Liver (tissue), 9 donors: ENCODE results near the gene ZFP1. TPM values are rescaled to one million over a fixed set of nuclear protein-coding genes. Genes with fewer than 3 reads are reported as not detected.

Source experiments
- DNase-seq: peaks from one replicate; pipeline ENCODE4 v3.0.0-alpha.2; 2017; ENCODE audit warnings: low spot score
- H3K27ac ChIP-seq, 2 donors: one replicate each; pipeline ENCODE4 v1.7.0; 2013; ENCODE audit warnings: inconsistent platforms in 2 of 2, low read length in 2 of 2, control low read depth in 1 of 2, low read depth in 1 of 2, mild to moderate bottlenecking in 1 of 2
- H3K27me3 ChIP-seq, 4 donors: one replicate each; pipeline versions ENCODE4 v1.6.1 to v1.7.0; 2013; ENCODE audit warnings: low read length in 3 of 4, inconsistent platforms in 1 of 4, mild to moderate bottlenecking in 1 of 4, moderate library complexity in 1 of 4; ENCODE audit not compliant: control insufficient read depth in 4 of 4, insufficient read depth in 4 of 4
- H3K36me3 ChIP-seq, 4 donors: one replicate each; pipeline versions ENCODE4 v1.6.1 to v1.7.0; 2013; ENCODE audit warnings: low read length in 3 of 4, mild to moderate bottlenecking in 3 of 4, low read depth in 1 of 4, moderate library complexity in 1 of 4; ENCODE audit not compliant: control insufficient read depth in 4 of 4, insufficient read depth in 3 of 4
- H3K4me1 ChIP-seq, 4 donors: one replicate each; pipeline versions ENCODE4 v1.6.1 to v1.7.0; 2013; ENCODE audit warnings: low read length in 3 of 4, mild to moderate bottlenecking in 3 of 4, moderate library complexity in 1 of 4; ENCODE audit not compliant: control insufficient read depth in 4 of 4, insufficient read depth in 4 of 4
- H3K4me3 ChIP-seq, 3 donors: one replicate each; pipeline versions ENCODE4 v1.6.1 to v1.7.0; 2013; ENCODE audit warnings: low read length in 3 of 3, control low read depth in 1 of 3, low read depth in 1 of 3, mild to moderate bottlenecking in 1 of 3
- H3K9ac ChIP-seq, 2 donors: one replicate each; pipeline ENCODE4 v1.7.0; 2013; ENCODE audit warnings: low read length in 2 of 2, mild to moderate bottlenecking in 2 of 2, moderate library complexity in 2 of 2, control low read depth in 1 of 2, low read depth in 1 of 2
- H3K9me3 ChIP-seq, 4 donors: one replicate each; pipeline versions ENCODE4 v1.6.1 to v1.7.0; 2013; ENCODE audit warnings: low read length in 3 of 4; ENCODE audit not compliant: control insufficient read depth in 4 of 4
- ATF3 ChIP-seq: IDR thresholded peaks from 2 replicates; pipeline ENCODE4 v1.6.1; 2016; ENCODE audit warnings: antibody characterized with exemption
- CTCF ChIP-seq: fragments of 150-350 bp; IDR thresholded peaks from 2 replicates; pipeline ENCODE4 v1.5.1; 2017; ENCODE audit warnings: improper control_type of control experiment, low read depth, low read length; ENCODE audit not compliant: missing input control
- FOXA2 ChIP-seq: IDR thresholded peaks from 2 replicates; pipeline ENCODE4 v1.6.1; 2016; ENCODE audit warnings: antibody characterized with exemption
- GABPA ChIP-seq, 2 donors: IDR thresholded peaks in 1 of 2; conservative IDR thresholded peaks in 1 of 2; 2 replicates each; pipeline ENCODE4 v1.6.1; 2016; ENCODE audit warnings: antibody characterized with exemption in 2 of 2, mild to moderate bottlenecking in 1 of 2, moderate library complexity in 1 of 2
- HNF4A ChIP-seq, 2 donors: conservative IDR thresholded peaks; 2 replicates each; pipeline ENCODE4 v1.6.1; 2016; ENCODE audit warnings: antibody characterized with exemption in 2 of 2, mild to moderate bottlenecking in 2 of 2
- HNF4G ChIP-seq: IDR thresholded peaks from 2 replicates; pipeline ENCODE4 v1.6.1; 2016; ENCODE audit warnings: antibody characterized with exemption
- JUND ChIP-seq, 2 donors: IDR thresholded peaks; 2 replicates each; pipeline ENCODE4 v1.6.1; 2016; ENCODE audit warnings: antibody characterized with exemption in 2 of 2
- MAX ChIP-seq: IDR thresholded peaks from 2 replicates; pipeline ENCODE4 v1.6.1; 2016; ENCODE audit warnings: antibody characterized with exemption
- NR2F2 ChIP-seq: IDR thresholded peaks from 2 replicates; pipeline ENCODE4 v1.6.1; 2016; ENCODE audit warnings: antibody characterized with exemption
- RAD21 ChIP-seq, 2 donors: IDR thresholded peaks; 2 replicates each; pipeline ENCODE4 v1.6.1; 2016; ENCODE audit warnings: antibody characterized with exemption in 2 of 2, mild to moderate bottlenecking in 2 of 2
- RXRA ChIP-seq, 2 donors: IDR thresholded peaks; 2 replicates each; pipeline ENCODE4 v1.6.1; 2017 to 2018; ENCODE audit warnings: antibody characterized with exemption in 2 of 2, mild to moderate bottlenecking in 1 of 2
- TAF1 ChIP-seq: conservative IDR thresholded peaks from 2 replicates; pipeline ENCODE4 v1.6.1; 2016; ENCODE audit warnings: antibody characterized with exemption, mild to moderate bottlenecking
- YY1 ChIP-seq: IDR thresholded peaks from 2 replicates; pipeline ENCODE4 v1.6.1; 2016; ENCODE audit warnings: antibody characterized with exemption, mild to moderate bottlenecking
- ZBTB33 ChIP-seq: IDR thresholded peaks from 2 replicates; pipeline ENCODE4 v1.6.1; 2016; ENCODE audit warnings: antibody characterized with exemption
- WGBS: extraction: QIAGEN DNeasy Blood & Tissue Kit; methylation state at CpG from one replicate; pipeline ENCODE4 v1.1.7; 2013; 5-methylcytosine and 5-hydroxymethylcytosine counted together
- polyA plus RNA-seq, 2 donors: library from polyadenylated mRNA; stranded (reverse) in 1 of 2; unstranded in 1 of 2; fragments of 200-250 nt in 1 of 2; fragments of >200 nt in 1 of 2; fragmentation: Nextera tagmentation in 1 of 2; extraction: Ambion mirVana in 1 of 2; gene quantifications; one replicate each; pipeline versions ENCODE4 v1.2.1 to v1.2.3, GENCODE V29; 2013 to 2015
- total RNA-seq, 2 donors: library from RNA; depleted of rRNA; stranded (reverse); fragments of >200 nt; gene quantifications; one replicate each; pipeline ENCODE4 v1.2.3, GENCODE V29; 2014
- TF ChIP-seq, protein P1 (sequence below): IDR thresholded peaks from 2 replicates; pipeline ENCODE4 v1.6.1; 2016; ENCODE audit warnings: antibody characterized with exemption, mild to moderate bottlenecking
- donor health status: healthy.
- donor health status: healthy.
- donor health status: healthy.
- donor health status: healthy.
- donor health status: healthy.

The ZFP1 gene
- total and polyA plus RNA-seq, 4 donors: 3.8 to 8.5 (median 6.0) TPM

DNA sequence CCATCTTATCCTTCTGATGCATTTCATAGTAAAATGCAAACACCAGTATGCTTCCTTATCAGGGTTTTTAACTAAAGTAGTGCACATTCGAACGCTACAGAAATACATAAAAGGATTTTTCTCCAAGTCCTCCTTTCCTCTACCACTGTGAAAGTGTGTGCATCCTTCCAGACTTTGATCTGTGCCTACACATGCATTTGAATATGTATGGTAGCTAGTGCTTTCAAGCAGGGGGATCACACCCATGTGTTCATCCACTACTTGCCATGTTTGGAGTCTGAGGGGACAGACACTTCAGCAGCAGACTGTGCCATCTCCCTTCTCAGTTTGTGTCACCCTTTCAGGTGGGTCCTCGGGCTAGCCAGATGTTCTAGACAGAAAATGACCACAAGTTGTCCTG lies 46.7 kb upstream of the ZFP1 start:
- Histone ChIP-seq H3K27ac (no peak overlapping the region), H3K4me3 (no peak overlapping the region), H3K4me1 (peaks cover 0 to 10% (median 3%) of the 10 kb centered on the region in 4 donors), H3K27me3 (no peaks in the 10 kb centered on the region), H3K9me3 (no peaks in the 10 kb centered on the region), H3K36me3 (no peaks in the 10 kb centered on the region), H3K9ac (no peak overlapping the region)
- TF ChIP-seq ZBTB33: no peak
- no peak for TF ChIP-seq ATF3
- no peak for TF ChIP-seq RAD21 (IDR thresholded peaks at IDR 0.05)
- TF ChIP-seq HNF4G: no peak
- TF ChIP-seq HNF4A (conservative IDR thresholded peaks at IDR 0.05): no peak
- TF ChIP-seq NR2F2: no peak
- no peak for TF ChIP-seq GABPA (IDR thresholded peaks at IDR 0.05 in 1 of 2, conservative IDR thresholded peaks at IDR 0.05 in 1 of 2)
- TF ChIP-seq TAF1: no peak
- TF ChIP-seq FOXA2: no peak
- TF ChIP-seq MAX: no peak
- TF ChIP-seq, protein P1, sequence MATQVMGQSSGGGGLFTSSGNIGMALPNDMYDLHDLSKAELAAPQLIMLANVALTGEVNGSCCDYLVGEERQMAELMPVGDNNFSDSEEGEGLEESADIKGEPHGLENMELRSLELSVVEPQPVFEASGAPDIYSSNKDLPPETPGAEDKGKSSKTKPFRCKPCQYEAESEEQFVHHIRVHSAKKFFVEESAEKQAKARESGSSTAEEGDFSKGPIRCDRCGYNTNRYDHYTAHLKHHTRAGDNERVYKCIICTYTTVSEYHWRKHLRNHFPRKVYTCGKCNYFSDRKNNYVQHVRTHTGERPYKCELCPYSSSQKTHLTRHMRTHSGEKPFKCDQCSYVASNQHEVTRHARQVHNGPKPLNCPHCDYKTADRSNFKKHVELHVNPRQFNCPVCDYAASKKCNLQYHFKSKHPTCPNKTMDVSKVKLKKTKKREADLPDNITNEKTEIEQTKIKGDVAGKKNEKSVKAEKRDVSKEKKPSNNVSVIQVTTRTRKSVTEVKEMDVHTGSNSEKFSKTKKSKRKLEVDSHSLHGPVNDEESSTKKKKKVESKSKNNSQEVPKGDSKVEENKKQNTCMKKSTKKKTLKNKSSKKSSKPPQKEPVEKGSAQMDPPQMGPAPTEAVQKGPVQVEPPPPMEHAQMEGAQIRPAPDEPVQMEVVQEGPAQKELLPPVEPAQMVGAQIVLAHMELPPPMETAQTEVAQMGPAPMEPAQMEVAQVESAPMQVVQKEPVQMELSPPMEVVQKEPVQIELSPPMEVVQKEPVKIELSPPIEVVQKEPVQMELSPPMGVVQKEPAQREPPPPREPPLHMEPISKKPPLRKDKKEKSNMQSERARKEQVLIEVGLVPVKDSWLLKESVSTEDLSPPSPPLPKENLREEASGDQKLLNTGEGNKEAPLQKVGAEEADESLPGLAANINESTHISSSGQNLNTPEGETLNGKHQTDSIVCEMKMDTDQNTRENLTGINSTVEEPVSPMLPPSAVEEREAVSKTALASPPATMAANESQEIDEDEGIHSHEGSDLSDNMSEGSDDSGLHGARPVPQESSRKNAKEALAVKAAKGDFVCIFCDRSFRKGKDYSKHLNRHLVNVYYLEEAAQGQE: no peak
- no peak for TF ChIP-seq RXRA (IDR thresholded peaks at IDR 0.05)
- TF ChIP-seq JUND (IDR thresholded peaks at IDR 0.05): no peak
- no peak for TF ChIP-seq CTCF
- 96% methylated on average over 3 of the region's 3 CpGs for WGBS
- no peak for DNase-seq

- H3K4me1 ChIP-seq: peaks cover 0 to 12% (median 3%) of the 10 kb centered on the region in 4 donors
- no peak for DNase-seq
- 99% methylated on average over 9 of the region's 9 CpGs for WGBS
Measured at GRCh38 chr16:75102595-75102994, 45.7 kb upstream of the ZFP1 start.

More at GRCh38 chr16:75102595-75102994, 45.7 kb upstream of the ZFP1 start:
- Histone ChIP-seq H3K4me3 (no peak overlapping the region), H3K9me3 (no peaks in the 10 kb centered on the region), H3K36me3 (no peaks in the 10 kb centered on the region), H3K27ac (no peak overlapping the region), H3K9ac (no peak overlapping the region), H3K27me3 (no peaks in the 10 kb centered on the region)
- TF ChIP-seq NR2F2: no peak
- TF ChIP-seq MAX: no peak
- no peak for TF ChIP-seq YY1
- no peak for TF ChIP-seq ZBTB33
- no peak for TF ChIP-seq HNF4A (conservative IDR thresholded peaks at IDR 0.05)
- no peak for TF ChIP-seq CTCF
- TF ChIP-seq FOXA2: no peak
